WTC11 (cell line): ENCODE results near the gene PRKAR2A. TPM values are rescaled to one million over a fixed set of nuclear protein-coding genes. Genes with fewer than 3 reads are reported as not detected.
A peak's percentile ranks its signal among the peaks of the same experiment; 100 is the strongest.

Experiments used
- ATAC-seq: fragments of 200-7000 bp; cut with Tn5 transposase; 2 replicates; pipeline ENCODE4 v1.10.0; 2021; ENCODE audit warnings: mild to moderate bottlenecking, moderate library complexity
- CTCF ChIA-PET: fragments of 300-600 bp; sonication (Branson Sonifier 250); formaldehyde crosslinking; loops from one replicate; lab custom pipeline; 2021; ENCODE audit warnings: antibody characterized with exemption; lab: Charles Lee
- POLR2A ChIA-PET: fragments of 350-600 bp; sonication (Branson Sonifier 250); formaldehyde crosslinking; loops from one replicate; lab custom pipeline; 2021; ENCODE audit warnings: antibody characterized with exemption; lab: Charles Lee
- DNase-seq: peaks from one replicate; pipeline ENCODE4 v3.0.0; 2021; ENCODE audit warnings: low spot score
- H3K27ac Mint-ChIP-seq: 2 replicates; pipeline ENCODE4 v1.8.0; 2021; ENCODE audit warnings: mixed read lengths
- H3K27me3 Mint-ChIP-seq: 2 replicates; pipeline ENCODE4 v1.8.0; 2021; ENCODE audit warnings: low read depth, mild to moderate bottlenecking, moderate library complexity, mixed read lengths
- H3K36me3 Mint-ChIP-seq: 2 replicates; pipeline ENCODE4 v1.8.0; 2021; ENCODE audit warnings: mixed read lengths
- H3K4me1 Mint-ChIP-seq: 2 replicates; pipeline ENCODE4 v1.8.0; 2022; ENCODE audit warnings: mixed read lengths
- H3K4me3 Mint-ChIP-seq: 2 replicates; pipeline ENCODE4 v1.8.0; 2021; ENCODE audit warnings: mild to moderate bottlenecking, moderate library complexity, mixed read lengths
- H3K9me3 Mint-ChIP-seq: 2 replicates; pipeline ENCODE4 v1.8.0; 2021; ENCODE audit warnings: mixed read lengths
- HMGA2 ChIP-seq: fragments of 250-450 bp; sonication (Bioruptor Pico); IDR thresholded peaks from 2 replicates; pipeline ENCODE4 v1.4.0; 2021; ENCODE audit warnings: mild to moderate bottlenecking, moderate library complexity
- JAZF1 ChIP-seq: fragments of 250-450 bp; sonication (Bioruptor Pico); IDR thresholded peaks from 2 replicates; pipeline ENCODE4 v1.9.0; 2021; ENCODE audit warnings: moderate library complexity, mild to moderate bottlenecking, inconsistent platforms
- KAT7 ChIP-seq: sonication (generic); formaldehyde crosslinking; IDR thresholded peaks from 2 replicates; pipeline ENCODE4 v1.8.1; 2023; ENCODE audit warnings: missing genetic modification reagents, mild to moderate bottlenecking, borderline replicate concordance
- NFE2L1 ChIP-seq: sonication (generic); formaldehyde crosslinking; IDR thresholded peaks from 2 replicates; pipeline ENCODE4 v1.8.1; 2023; ENCODE audit warnings: missing genetic modification reagents
- RELA ChIP-seq: sonication (generic); formaldehyde crosslinking; IDR thresholded peaks from 2 replicates; pipeline ENCODE4 v1.8.1; 2022; ENCODE audit warnings: missing genetic modification reagents, mild to moderate bottlenecking, borderline replicate concordance
- TCF7 ChIP-seq: sonication (generic); formaldehyde crosslinking; IDR thresholded peaks from 2 replicates; pipeline ENCODE4 v1.8.0; 2022; ENCODE audit warnings: mild to moderate bottlenecking, low read depth, missing genetic modification reagents, moderate library complexity
- ZBTB21 ChIP-seq: sonication (generic); formaldehyde crosslinking; IDR thresholded peaks from 2 replicates; pipeline ENCODE4 v1.8.1; 2023; ENCODE audit warnings: mild to moderate bottlenecking, missing genetic modification reagents, borderline replicate concordance
- ZNF232 ChIP-seq: sonication (generic); formaldehyde crosslinking; IDR thresholded peaks from 2 replicates; pipeline ENCODE4 v1.8.0; 2022; ENCODE audit warnings: mild to moderate bottlenecking, missing genetic modification reagents
- ZNF263 ChIP-seq: sonication (generic); formaldehyde crosslinking; IDR thresholded peaks from 2 replicates; pipeline ENCODE4 v1.8.1; 2022; ENCODE audit warnings: low read depth, mild to moderate bottlenecking, moderate library complexity, missing genetic modification reagents
- total RNA-seq: library from RNA; stranded (reverse); gene quantifications from 3 replicates; pipeline ENCODE4 v1.2.3, GENCODE V29; 2021
- TF ChIP-seq, protein P1 (sequence below): sonication (generic); formaldehyde crosslinking; IDR thresholded peaks from 2 replicates; pipeline ENCODE4 v1.8.0; 2022; ENCODE audit warnings: missing genetic modification reagents
- TF ChIP-seq, protein P2 (sequence below): sonication (generic); formaldehyde crosslinking; IDR thresholded peaks from 2 replicates; pipeline ENCODE4 v1.8.1; 2022; ENCODE audit warnings: missing genetic modification reagents, borderline replicate concordance
- TF ChIP-seq, protein P3 (sequence below): fragments of 250-450 bp; sonication (Bioruptor Pico); IDR thresholded peaks from 2 replicates; pipeline ENCODE4 v1.9.0; 2021; ENCODE audit warnings: mild to moderate bottlenecking, borderline replicate concordance
- TF ChIP-seq, protein P4 (sequence below): sonication (generic); formaldehyde crosslinking; IDR thresholded peaks from 2 replicates; pipeline ENCODE4 v1.8.1; 2022; ENCODE audit warnings: low read depth, mild to moderate bottlenecking, moderate library complexity, missing genetic modification reagents, borderline replicate concordance
- TF ChIP-seq, protein P5 (sequence below): sonication (generic); formaldehyde crosslinking; IDR thresholded peaks from 2 replicates; pipeline ENCODE4 v1.8.1; 2022; ENCODE audit warnings: mild to moderate bottlenecking, moderate library complexity, missing genetic modification reagents
- TF ChIP-seq, protein P6 (sequence below): sonication (generic); formaldehyde crosslinking; IDR thresholded peaks from 2 replicates; pipeline ENCODE4 v1.8.1; 2023; ENCODE audit warnings: mild to moderate bottlenecking, missing genetic modification reagents
- TF ChIP-seq, protein P7 (sequence below): sonication (generic); formaldehyde crosslinking; IDR thresholded peaks from 2 replicates; pipeline ENCODE4 v1.8.1; 2023; ENCODE audit warnings: mild to moderate bottlenecking, missing genetic modification reagents, moderate library complexity
- TF ChIP-seq, protein P8 (sequence below): sonication (generic); formaldehyde crosslinking; IDR thresholded peaks from 2 replicates; pipeline ENCODE4 v1.8.0; 2022; ENCODE audit warnings: mild to moderate bottlenecking, missing genetic modification reagents
- TF ChIP-seq, protein P9 (sequence below): fragments of 200-600 bp; IDR thresholded peaks from 2 replicates; pipeline ENCODE4 v1.8.0; 2022; ENCODE audit warnings: antibody characterized with exemption
- TF ChIP-seq, protein P10 (sequence below): sonication (generic); formaldehyde crosslinking; IDR thresholded peaks from 2 replicates; pipeline ENCODE4 v1.8.0; 2023; ENCODE audit warnings: missing genetic modification reagents

Gene PRKAR2A
- total RNA-seq, 1 experiment from 2014 or later, result 57.2 TPM

DNA sequence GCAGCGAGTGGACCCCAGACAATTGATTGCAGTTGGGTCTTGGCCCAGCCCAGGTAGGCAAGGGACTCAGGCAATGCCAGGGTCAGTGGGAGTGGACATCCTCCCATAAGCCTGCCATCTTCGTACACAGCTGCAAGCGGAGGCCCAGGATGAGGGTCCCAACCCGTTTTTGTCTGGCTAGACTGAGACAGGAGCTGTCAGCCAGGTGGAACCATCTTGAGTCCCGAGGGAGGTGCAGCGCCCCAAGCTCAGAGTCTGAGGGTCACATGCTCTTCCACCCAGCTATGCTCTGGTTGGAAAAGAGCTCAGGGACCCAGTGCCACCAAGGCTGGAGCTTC is 108.1 kb downstream of the PRKAR2A start:
- Mint-ChIP-seq H3K27ac (no peak overlapping the region), H3K9me3 (no peaks in the 10 kb centered on the region), H3K4me3 (no peak overlapping the region), H3K27me3 (no peaks in the 10 kb centered on the region; the same call in 1 of the 2 replicates), H3K4me1 (no peaks in the 10 kb centered on the region), H3K36me3 (no peaks in the 10 kb centered on the region)
- DNase-seq (no peak), ATAC-seq (peak; percentile 28)
- ChIA-PET POLR2A (interaction anchor here (1.1 to 1.9 kb wide), 3 partner anchors 23 to 179 kb away, joined by 4 to 11 read pairs (median 5); partner anchors contain the start of genes ARIH2 and IP6K2), CTCF (interaction anchor here (0.5 to 2.2 kb wide), 64 partner anchors 10 to 431 kb away, joined by 3 to 26 read pairs (median 4); partner anchors contain the start of genes ARIH2, IP6K2, KLHDC8B and LAMB2)
- TF ChIP-seq TCF7 (CRISPR knock-in tag), result no peak
- TF ChIP-seq, protein P1, sequence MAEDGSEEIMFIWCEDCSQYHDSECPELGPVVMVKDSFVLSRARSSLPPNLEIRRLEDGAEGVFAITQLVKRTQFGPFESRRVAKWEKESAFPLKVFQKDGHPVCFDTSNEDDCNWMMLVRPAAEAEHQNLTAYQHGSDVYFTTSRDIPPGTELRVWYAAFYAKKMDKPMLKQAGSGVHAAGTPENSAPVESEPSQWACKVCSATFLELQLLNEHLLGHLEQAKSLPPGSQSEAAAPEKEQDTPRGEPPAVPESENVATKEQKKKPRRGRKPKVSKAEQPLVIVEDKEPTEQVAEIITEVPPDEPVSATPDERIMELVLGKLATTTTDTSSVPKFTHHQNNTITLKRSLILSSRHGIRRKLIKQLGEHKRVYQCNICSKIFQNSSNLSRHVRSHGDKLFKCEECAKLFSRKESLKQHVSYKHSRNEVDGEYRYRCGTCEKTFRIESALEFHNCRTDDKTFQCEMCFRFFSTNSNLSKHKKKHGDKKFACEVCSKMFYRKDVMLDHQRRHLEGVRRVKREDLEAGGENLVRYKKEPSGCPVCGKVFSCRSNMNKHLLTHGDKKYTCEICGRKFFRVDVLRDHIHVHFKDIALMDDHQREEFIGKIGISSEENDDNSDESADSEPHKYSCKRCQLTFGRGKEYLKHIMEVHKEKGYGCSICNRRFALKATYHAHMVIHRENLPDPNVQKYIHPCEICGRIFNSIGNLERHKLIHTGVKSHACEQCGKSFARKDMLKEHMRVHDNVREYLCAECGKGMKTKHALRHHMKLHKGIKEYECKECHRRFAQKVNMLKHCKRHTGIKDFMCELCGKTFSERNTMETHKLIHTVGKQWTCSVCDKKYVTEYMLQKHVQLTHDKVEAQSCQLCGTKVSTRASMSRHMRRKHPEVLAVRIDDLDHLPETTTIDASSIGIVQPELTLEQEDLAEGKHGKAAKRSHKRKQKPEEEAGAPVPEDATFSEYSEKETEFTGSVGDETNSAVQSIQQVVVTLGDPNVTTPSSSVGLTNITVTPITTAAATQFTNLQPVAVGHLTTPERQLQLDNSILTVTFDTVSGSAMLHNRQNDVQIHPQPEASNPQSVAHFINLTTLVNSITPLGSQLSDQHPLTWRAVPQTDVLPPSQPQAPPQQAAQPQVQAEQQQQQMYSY (CRISPR knock-in tag), result no peak
- TF ChIP-seq NFE2L1 (CRISPR knock-in tag), result no peak
- TF ChIP-seq, protein P2, sequence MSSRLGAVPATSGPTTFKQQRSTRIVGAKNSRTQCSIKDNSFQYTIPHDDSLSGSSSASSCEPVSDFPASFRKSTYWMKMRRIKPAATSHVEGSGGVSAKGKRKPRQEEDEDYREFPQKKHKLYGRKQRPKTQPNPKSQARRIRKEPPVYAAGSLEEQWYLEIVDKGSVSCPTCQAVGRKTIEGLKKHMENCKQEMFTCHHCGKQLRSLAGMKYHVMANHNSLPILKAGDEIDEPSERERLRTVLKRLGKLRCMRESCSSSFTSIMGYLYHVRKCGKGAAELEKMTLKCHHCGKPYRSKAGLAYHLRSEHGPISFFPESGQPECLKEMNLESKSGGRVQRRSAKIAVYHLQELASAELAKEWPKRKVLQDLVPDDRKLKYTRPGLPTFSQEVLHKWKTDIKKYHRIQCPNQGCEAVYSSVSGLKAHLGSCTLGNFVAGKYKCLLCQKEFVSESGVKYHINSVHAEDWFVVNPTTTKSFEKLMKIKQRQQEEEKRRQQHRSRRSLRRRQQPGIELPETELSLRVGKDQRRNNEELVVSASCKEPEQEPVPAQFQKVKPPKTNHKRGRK (CRISPR knock-in tag), result no peak
- TF ChIP-seq, protein P3, sequence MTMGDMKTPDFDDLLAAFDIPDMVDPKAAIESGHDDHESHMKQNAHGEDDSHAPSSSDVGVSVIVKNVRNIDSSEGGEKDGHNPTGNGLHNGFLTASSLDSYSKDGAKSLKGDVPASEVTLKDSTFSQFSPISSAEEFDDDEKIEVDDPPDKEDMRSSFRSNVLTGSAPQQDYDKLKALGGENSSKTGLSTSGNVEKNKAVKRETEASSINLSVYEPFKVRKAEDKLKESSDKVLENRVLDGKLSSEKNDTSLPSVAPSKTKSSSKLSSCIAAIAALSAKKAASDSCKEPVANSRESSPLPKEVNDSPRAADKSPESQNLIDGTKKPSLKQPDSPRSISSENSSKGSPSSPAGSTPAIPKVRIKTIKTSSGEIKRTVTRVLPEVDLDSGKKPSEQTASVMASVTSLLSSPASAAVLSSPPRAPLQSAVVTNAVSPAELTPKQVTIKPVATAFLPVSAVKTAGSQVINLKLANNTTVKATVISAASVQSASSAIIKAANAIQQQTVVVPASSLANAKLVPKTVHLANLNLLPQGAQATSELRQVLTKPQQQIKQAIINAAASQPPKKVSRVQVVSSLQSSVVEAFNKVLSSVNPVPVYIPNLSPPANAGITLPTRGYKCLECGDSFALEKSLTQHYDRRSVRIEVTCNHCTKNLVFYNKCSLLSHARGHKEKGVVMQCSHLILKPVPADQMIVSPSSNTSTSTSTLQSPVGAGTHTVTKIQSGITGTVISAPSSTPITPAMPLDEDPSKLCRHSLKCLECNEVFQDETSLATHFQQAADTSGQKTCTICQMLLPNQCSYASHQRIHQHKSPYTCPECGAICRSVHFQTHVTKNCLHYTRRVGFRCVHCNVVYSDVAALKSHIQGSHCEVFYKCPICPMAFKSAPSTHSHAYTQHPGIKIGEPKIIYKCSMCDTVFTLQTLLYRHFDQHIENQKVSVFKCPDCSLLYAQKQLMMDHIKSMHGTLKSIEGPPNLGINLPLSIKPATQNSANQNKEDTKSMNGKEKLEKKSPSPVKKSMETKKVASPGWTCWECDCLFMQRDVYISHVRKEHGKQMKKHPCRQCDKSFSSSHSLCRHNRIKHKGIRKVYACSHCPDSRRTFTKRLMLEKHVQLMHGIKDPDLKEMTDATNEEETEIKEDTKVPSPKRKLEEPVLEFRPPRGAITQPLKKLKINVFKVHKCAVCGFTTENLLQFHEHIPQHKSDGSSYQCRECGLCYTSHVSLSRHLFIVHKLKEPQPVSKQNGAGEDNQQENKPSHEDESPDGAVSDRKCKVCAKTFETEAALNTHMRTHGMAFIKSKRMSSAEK (CRISPR knock-in tag), result no peak
- 0 out of 2 replicates have a peak, but pooled peaks have one; percentile 41 for TF ChIP-seq ZBTB21 (CRISPR knock-in tag)
- TF ChIP-seq, protein P4, sequence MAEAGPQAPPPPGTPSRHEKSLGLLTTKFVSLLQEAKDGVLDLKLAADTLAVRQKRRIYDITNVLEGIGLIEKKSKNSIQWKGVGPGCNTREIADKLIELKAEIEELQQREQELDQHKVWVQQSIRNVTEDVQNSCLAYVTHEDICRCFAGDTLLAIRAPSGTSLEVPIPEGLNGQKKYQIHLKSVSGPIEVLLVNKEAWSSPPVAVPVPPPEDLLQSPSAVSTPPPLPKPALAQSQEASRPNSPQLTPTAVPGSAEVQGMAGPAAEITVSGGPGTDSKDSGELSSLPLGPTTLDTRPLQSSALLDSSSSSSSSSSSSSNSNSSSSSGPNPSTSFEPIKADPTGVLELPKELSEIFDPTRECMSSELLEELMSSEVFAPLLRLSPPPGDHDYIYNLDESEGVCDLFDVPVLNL (CRISPR knock-in tag), result no peak
- TF ChIP-seq, protein P5, sequence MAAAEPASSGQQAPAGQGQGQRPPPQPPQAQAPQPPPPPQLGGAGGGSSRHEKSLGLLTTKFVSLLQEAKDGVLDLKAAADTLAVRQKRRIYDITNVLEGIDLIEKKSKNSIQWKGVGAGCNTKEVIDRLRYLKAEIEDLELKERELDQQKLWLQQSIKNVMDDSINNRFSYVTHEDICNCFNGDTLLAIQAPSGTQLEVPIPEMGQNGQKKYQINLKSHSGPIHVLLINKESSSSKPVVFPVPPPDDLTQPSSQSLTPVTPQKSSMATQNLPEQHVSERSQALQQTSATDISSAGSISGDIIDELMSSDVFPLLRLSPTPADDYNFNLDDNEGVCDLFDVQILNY (CRISPR knock-in tag), result no peak
- TF ChIP-seq, protein P6, sequence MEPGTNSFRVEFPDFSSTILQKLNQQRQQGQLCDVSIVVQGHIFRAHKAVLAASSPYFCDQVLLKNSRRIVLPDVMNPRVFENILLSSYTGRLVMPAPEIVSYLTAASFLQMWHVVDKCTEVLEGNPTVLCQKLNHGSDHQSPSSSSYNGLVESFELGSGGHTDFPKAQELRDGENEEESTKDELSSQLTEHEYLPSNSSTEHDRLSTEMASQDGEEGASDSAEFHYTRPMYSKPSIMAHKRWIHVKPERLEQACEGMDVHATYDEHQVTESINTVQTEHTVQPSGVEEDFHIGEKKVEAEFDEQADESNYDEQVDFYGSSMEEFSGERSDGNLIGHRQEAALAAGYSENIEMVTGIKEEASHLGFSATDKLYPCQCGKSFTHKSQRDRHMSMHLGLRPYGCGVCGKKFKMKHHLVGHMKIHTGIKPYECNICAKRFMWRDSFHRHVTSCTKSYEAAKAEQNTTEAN, result no peak
- TF ChIP-seq, protein P7, sequence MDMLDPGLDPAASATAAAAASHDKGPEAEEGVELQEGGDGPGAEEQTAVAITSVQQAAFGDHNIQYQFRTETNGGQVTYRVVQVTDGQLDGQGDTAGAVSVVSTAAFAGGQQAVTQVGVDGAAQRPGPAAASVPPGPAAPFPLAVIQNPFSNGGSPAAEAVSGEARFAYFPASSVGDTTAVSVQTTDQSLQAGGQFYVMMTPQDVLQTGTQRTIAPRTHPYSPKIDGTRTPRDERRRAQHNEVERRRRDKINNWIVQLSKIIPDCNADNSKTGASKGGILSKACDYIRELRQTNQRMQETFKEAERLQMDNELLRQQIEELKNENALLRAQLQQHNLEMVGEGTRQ (CRISPR knock-in tag), result peak; percentile 49
- TF ChIP-seq, protein P8, sequence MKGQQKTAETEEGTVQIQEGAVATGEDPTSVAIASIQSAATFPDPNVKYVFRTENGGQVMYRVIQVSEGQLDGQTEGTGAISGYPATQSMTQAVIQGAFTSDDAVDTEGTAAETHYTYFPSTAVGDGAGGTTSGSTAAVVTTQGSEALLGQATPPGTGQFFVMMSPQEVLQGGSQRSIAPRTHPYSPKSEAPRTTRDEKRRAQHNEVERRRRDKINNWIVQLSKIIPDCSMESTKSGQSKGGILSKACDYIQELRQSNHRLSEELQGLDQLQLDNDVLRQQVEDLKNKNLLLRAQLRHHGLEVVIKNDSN (CRISPR knock-in tag), result no peak; the same call in 1 of the 2 replicates
- TF ChIP-seq, protein P9, sequence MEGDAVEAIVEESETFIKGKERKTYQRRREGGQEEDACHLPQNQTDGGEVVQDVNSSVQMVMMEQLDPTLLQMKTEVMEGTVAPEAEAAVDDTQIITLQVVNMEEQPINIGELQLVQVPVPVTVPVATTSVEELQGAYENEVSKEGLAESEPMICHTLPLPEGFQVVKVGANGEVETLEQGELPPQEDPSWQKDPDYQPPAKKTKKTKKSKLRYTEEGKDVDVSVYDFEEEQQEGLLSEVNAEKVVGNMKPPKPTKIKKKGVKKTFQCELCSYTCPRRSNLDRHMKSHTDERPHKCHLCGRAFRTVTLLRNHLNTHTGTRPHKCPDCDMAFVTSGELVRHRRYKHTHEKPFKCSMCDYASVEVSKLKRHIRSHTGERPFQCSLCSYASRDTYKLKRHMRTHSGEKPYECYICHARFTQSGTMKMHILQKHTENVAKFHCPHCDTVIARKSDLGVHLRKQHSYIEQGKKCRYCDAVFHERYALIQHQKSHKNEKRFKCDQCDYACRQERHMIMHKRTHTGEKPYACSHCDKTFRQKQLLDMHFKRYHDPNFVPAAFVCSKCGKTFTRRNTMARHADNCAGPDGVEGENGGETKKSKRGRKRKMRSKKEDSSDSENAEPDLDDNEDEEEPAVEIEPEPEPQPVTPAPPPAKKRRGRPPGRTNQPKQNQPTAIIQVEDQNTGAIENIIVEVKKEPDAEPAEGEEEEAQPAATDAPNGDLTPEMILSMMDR, result no peak
- no peak for TF ChIP-seq KAT7 (CRISPR knock-in tag)
- no peak for TF ChIP-seq JAZF1 (CRISPR knock-in tag)
- TF ChIP-seq RELA (CRISPR knock-in tag), result 0 out of 2 replicates have a peak, but pooled peaks have one; percentile 38
- no peak for TF ChIP-seq HMGA2 (CRISPR knock-in tag)
- TF ChIP-seq, protein P10, sequence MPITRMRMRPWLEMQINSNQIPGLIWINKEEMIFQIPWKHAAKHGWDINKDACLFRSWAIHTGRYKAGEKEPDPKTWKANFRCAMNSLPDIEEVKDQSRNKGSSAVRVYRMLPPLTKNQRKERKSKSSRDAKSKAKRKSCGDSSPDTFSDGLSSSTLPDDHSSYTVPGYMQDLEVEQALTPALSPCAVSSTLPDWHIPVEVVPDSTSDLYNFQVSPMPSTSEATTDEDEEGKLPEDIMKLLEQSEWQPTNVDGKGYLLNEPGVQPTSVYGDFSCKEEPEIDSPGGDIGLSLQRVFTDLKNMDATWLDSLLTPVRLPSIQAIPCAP (CRISPR knock-in tag), result no peak
- no peak for TF ChIP-seq ZNF232 (CRISPR knock-in tag)
- TF ChIP-seq ZNF263, result no peak
